NB4 (cell line): Measurements from ENCODE around the gene KIF6.

ENCODE experiments used
- DNase-seq: peaks from one replicate; pipeline ENCODE4 v3.0.0; 2010; ENCODE audit warnings: low read depth
- H3K4me3 ChIP-seq: one replicate; pipeline ENCODE4 v1.5.1; 2011; ENCODE audit warnings: mild to moderate bottlenecking, low read depth, low read length, moderate library complexity
- CTCF ChIP-seq: IDR thresholded peaks from one replicate; pipeline ENCODE4 v1.5.1; 2012; ENCODE audit warnings: low read depth, low read length
- MAX ChIP-seq: IDR thresholded peaks from 2 replicates; pipeline ENCODE4 v1.6.1; 2011; ENCODE audit warnings: low read depth, low read length
- MYC ChIP-seq: IDR thresholded peaks from 2 replicates; pipeline ENCODE4 v1.6.1; 2011; ENCODE audit warnings: low read depth, low read length
- POLR2A ChIP-seq: IDR thresholded peaks from 2 replicates; pipeline ENCODE4 v1.6.1; 2011; ENCODE audit warnings: mild to moderate bottlenecking; ENCODE audit not compliant: insufficient read length; ENCODE audit errors: extremely low read depth

The KIF6 gene

GRCh38 chr6:39638126-39638822 lies 86.9 kb downstream of the KIF6 start:
- H3K4me3 ChIP-seq = no peak overlapping the region
- no peak for TF ChIP-seq CTCF
- TF ChIP-seq MYC = no peak
- TF ChIP-seq POLR2A = no peak
- no peak for TF ChIP-seq MAX

GRCh38 chr6:39634646-39635341 lies 90.4 kb downstream of the KIF6 start:
- TF ChIP-seq POLR2A (no peak), MAX (no peak), MYC (no peak), CTCF (no peak)
- no peak overlapping the region for H3K4me3 ChIP-seq
- DNase-seq = no peak

More at GRCh38 chr6:39638126-39638822, 86.9 kb downstream of the KIF6 start:
- DNase-seq = no peak

- TF ChIP-seq MYC = no peak
- TF ChIP-seq POLR2A = no peak
- no peak for TF ChIP-seq CTCF
- TF ChIP-seq MAX = no peak
Observed at GRCh38 chr6:39625209-39625608, 100.0 kb downstream of the KIF6 start.

GRCh38 chr6:39623750-39624149 lies 101.5 kb downstream of the KIF6 start:
- H3K4me3 ChIP-seq = no peak overlapping the region
- TF ChIP-seq CTCF = no peak
- no peak for TF ChIP-seq MAX
- no peak for TF ChIP-seq POLR2A
- no peak for TF ChIP-seq MYC
- no peak for DNase-seq

More at GRCh38 chr6:39625209-39625608, 100.0 kb downstream of the KIF6 start:
- no peak overlapping the region for H3K4me3 ChIP-seq
- no peak for DNase-seq

GRCh38 chr6:39617520-39617919 lies 107.7 kb downstream of the KIF6 start:
- no peak for DNase-seq
- TF ChIP-seq MYC (no peak), MAX (no peak), POLR2A (no peak), CTCF (no peak)
- no peak overlapping the region for H3K4me3 ChIP-seq
